Inflammatory macrophage treated with lipopolysaccharide for 4 hours (primary cell): ENCODE results near the gene CCDC93.

Experiments used
- DNase-seq: peaks from one replicate; pipeline ENCODE4 v3.0.0-alpha.2; 2020

CCDC93 gene

DNA sequence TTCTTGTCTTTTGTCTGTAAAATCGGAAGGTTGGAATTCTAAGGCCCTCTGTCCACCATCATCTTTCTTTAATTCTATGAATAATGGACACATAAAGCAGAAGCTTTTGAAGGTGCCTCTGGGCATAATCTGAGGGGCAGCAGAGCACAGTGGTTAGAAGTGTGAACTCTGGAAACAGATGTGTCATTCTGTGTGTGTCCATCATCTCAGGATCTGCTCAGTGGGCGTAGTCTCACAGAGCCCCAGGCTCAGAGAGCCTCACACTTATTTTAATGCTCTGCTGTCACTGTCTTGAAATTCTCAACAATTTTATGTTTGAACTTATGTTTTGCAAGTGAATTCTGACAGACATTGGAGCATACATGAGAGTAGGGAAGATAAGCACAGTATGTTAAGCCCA, 31.0 kb upstream of the CCDC93 start:
- DNase-seq: no peak

DNA sequence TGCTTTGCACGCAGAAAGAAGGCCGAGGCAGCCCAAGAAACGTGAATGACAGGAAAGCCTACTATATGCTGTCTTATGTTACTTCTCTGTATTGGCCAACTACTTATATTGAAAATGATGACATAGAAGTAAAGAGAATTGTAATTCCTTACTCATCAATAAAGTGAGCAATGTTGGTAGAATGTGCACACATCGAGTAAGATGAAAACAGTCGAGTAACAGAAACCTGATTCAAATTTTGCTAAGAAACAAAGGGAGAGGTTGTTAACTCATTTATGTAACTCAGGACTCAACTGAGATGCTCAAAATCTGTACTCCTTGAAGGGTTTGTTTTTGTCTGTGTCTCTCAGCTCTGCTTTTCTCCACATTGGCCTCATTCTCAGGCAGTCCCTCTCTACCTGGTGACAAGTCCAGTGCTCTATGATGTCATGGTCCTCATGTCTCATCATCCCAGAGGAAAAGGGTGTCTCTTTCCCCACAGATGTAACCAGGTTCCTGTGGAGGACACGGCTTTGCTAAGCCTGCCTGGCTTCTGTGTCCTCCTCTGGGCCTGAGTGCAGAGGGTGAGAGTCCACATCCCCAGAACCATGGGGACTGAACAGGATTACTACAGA, 30.3 kb upstream of the CCDC93 start:
- DNase-seq: no peak

DNA sequence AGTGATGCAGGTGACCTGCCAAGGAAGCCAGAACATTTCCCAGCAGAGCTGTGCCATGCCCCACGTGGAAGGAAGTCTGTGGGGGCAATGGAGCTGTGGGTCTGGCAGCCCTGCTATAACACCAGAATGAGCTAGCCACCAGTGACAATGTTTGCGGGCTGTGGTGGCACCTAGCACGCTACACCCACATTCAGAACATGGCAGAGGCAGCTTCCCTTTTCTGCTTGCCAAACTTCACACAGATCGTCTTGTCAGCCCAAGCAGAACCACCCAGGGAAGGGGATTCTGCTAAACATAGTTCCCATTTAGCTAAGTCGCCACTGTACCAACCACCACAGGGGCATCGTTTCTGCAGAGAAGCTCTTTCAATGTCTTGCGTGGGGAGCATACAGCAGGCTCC, 27.0 kb upstream of the CCDC93 start:
- peak; percentile 27 for DNase-seq

DNA sequence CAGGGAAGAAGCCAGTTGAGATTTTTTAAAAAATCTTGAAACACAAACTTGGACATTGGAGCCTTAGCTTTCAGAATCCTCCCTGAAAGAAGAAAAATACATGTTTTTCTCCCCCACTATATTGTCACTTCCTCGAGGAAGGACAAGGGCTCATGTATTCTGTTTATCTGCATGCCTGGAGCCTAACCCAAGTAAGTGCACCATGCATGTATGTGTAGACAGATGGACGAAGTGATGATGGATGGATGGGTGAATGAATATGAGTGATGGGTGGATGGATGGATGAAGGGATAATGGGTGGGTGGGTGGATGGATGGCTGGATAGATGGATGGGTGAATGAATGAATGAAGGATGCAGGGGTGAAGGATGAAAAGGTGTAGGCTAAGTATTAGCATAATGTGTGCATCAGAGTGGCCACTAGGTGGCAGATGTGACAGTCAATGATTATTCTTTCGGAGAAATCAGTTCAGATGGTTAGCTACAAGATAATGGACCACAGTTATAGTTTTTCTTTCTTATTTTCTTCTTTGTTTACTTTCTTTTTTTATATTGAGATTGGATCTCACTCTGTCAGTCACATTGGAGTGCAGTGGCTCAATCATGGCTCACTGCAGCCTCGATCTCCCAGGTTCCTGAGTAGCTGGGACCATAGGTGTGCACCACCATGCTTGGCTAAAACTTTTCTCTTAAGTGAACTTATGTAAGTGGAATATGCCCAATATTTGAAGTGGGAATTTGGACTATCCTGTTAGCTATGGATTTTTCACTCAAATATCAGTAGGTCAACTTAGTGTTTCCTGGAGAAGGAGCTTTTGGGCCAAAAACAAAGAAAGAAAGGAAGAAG, 18.5 kb upstream of the CCDC93 start:
- peak; percentile 47 for DNase-seq

DNA sequence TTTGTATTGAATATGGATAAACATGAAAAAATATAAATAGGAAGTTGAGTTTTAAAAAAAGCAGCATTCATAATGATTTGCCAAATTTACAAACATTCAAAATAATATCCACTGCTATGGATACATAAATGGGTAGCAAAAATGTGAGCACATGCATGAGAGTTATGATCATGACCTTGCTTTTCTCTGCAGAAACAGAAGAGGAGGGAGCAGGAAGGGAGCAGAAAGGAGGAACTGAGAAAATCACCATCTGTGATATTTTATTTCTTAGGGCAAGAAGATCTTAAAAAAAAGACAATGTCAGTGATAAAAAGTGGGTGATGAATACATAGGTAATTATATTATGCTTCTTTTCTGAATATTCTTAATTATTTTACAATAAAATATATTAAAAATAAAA, 17.7 kb upstream of the CCDC93 start:
- no peak for DNase-seq

DNA sequence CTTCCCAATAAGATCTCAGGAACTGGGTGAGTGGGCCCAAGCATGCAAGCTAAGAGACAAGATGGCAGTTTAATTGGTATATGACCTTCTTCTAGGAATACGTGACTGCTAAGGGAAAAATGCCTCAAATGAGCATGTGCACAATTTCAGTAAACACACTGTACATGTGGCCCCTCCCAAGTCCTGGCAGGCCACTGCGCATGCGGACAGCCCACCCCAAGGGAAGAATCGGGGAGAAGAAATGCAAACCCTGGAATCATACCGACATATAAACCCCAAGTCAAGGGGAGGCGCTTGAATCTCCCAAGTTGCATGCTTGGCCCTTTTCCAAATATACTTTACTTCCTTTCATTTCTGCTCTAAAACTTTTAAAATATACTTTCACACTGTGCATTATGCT, 15.2 kb upstream of the CCDC93 start:
- no peak for DNase-seq

DNA sequence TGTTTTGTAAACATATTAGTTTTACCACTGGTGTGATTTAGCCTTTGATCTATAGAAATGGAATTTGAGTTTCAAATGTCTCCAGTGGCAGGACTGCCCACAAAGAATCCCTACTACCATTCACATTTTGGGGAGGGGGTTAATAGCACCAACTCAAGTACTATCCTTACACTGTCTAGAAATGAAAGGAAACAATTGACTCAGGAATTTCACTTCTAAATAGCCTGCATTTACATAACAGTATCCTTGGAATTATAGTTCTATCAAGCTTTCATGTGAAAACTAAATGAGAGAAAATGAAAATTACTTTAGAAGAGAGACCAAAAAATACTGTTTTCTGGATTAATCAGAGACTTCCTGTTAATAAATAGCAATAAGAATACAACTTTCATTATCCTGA, 7.5 kb upstream of the CCDC93 start:
- no peak for DNase-seq

DNA sequence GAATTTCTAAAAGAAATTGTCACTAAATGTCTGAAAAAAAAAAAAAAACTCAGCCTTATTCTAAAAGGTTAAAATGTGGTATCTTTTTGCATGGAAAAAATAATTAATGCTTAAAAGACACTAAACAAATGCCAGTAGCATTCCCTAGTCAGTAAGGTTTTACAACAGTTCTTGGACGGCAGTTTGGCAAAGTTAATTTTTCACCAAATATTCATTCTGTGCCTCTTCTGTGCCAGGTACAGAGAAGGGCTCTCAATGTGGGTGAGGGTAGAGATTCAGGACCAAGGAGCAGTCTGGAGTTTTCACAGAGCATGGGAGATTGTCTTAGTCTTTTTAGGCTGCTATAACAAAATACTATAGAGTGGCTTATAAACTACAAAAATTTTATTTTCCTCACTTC, 6.0 kb upstream of the CCDC93 start:
- no peak for DNase-seq

DNA sequence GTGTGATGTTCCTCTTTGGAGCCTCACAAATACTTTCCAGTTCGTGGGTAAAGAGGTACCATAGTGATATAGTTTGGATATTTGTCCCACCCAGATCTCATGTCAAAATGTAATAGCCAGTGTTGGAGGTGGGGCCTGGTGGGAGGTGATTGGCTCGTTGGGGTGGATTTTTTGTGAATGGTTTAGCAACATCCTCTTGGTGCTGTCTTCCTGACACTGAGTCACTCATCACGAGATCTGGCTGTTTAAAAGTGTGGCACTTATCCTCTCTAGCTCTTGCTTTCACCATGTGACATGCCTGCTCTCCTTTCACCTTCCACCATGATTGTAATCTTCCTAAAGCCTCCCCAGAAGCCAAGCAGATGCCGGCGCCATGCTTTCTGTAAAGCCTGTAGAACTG, 3.0 kb upstream of the CCDC93 start:
- peak; percentile 93 for DNase-seq

DNA sequence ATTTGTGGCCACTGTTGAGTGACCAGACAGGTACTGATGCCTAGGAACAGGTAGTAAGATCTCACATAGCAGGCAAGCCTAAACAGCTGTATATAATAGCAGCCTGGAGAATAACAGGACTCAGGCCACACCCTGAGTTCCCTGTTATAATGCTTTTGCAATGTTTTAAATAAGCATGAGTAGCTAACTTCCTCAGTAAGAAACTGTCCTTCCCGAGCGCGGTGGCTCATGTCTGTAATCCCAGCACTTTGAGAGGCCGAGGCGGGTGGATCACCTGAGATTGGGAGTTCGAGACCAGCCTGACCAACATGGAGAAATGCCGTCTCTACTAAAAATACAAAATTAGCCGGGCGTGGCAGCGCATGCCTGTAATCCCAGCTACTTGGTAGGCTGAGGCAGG, 1.9 kb upstream of the CCDC93 start:
- DNase-seq: peak; percentile 82

DNA sequence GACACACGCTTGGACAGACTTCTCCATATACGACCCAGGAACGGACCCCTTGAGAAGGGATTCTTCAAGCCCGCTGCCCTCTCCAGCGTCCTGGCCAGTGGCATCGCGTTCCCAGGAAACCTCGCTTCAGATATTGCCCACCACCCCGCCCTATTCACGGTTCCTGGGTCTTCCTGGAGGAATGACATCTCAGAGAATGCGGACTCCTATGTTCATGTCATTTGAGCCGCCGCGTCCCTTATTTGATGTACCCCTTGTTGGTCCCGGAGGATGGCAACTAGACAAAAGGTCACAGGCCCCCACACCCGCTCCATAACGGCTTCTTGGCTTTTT, 588 bp upstream of the CCDC93 start:
- peak; percentile 27 for DNase-seq

DNA sequence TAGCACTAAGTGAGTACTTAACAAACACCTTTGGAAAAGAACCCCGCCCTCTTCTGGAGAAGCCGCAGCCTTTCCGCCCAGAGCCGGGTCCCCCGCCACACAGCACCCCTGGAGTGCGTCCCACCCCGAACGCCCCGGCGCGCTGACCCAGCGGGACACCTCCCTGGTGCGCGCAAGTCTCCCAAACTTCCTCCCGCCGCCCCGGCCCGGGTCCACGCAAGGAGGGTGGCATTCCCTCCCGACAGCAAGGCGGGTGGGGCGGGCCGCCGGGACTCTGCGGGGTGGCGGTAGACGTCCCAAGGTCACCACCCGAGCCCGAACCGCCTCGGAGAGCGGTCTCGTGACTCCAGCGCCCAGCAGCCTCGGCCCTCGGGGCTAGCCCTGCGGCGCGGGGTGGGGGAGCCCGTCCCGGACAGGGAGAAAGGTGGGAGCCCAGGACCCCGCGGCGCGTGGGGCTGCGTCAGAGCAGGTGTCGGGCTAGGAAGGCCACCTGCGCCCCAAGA, 598 bp downstream of the CCDC93 start:
- peak; percentile 48 for DNase-seq

DNA sequence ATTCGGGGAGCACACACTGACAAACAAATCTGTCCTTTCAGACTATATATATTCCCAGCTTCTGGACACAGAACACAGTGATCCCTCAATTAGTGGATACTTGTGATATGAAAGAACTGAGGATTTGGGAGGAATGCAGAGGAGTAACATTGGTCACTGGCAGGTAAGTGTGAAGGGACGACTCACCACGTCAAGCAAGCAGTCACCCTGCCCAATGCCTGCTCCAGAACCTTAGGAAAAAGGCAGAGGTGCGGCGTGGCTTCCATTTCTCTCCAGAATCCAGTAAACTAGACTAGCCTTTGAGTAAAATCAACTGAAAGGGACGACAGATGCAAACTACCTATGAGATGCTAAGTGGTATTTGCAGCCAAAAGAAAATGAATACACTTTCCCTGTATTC, 1.1 kb downstream of the CCDC93 start:
- no peak for DNase-seq

DNA sequence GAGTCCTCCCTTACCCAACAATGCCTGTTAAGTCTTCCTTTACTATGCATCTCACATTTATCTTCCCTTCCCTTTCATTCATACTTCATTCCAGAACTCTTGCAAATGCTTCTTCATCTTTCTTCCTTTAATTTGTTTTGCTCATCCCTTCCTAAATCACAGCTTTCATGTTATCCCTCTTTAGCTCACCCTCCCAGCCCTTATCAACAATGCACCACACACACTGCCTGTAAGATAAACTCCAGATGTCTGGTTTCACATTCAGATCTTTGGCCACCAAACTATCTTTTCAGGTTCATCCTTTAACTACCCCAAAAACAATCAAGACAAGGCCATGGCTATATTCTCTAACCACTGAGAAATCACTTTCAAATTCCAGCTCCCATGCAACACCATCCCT, 3.4 kb downstream of the CCDC93 start:
- no peak for DNase-seq

DNA sequence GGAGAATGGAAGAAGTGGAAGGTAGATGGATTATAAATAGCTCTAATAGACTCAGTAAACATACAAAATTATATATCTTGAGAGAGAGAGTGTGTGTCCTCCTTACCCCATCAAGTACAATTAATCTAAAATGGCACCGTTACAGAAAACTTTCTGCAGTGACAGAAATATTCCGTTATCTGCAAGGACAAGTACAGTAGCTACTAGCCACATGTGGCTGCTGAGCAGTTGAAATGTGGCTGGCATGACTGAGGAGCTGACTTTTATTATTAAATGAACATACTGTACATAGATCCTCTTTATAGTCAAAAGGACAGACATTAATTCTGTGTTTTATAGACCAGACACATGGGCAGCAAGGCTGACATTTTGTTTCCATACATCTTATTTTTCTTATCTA, 7.0 kb downstream of the CCDC93 start:
- DNase-seq: no peak

DNA sequence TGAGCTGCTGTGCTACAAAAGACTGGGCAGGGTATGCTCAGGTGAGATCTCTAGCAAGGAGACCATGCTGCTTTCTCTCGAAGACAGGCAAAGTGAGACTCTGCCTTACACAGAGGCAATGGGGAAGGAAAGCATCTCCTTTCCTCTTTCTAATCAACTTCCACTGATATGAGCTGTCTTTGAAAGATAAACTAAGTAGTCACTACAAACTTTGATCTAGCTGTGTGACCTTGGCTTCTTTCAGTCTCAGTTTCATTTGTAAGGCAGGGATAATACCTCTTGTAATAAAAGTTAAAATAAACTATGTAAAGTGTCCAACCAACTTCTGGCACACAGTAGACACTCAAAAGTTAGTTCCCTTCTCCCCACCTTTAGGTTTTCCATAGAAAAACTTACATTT, 7.5 kb downstream of the CCDC93 start:
- no peak for DNase-seq

DNA sequence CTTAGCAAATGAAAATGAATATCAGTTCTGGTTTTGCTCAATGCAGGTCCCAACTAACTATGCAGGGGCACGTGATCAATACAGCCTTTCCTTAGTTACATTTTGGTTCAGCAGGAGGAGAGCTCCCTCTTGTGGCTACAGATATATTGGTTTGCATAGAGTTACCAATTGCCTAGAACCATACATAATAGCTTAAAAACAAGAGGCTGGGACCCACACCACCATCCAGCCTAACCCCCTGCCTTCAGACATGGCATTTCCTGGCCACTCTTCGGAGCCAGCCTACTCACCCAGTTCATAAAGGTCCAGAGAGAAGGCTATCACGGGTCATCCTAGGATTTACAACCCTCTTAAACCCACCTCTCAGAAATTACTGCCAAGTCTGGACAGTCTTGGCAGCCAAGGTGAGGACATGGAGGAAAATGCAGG, 10.5 kb downstream of the CCDC93 start:
- DNase-seq: peak; percentile 81

DNA sequence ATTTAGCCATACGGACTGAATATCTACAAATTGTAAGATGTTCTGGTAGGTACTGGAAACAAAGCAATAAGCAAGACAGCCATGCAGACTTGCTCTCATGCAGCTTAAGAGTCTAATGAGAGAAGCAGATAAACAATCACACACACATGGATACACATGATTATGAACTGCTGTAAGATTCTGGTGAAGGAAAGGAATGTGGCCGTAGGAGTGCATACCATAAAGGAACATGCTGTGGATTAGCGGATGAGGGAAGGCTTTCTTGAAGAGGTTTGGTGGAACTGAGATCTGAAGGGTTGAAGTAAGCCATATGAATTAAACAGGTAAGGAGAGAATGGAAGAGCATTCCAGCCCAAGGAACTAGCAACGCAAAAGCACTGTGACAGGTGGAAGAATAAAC, 13.8 kb downstream of the CCDC93 start:
- no peak for DNase-seq

DNA sequence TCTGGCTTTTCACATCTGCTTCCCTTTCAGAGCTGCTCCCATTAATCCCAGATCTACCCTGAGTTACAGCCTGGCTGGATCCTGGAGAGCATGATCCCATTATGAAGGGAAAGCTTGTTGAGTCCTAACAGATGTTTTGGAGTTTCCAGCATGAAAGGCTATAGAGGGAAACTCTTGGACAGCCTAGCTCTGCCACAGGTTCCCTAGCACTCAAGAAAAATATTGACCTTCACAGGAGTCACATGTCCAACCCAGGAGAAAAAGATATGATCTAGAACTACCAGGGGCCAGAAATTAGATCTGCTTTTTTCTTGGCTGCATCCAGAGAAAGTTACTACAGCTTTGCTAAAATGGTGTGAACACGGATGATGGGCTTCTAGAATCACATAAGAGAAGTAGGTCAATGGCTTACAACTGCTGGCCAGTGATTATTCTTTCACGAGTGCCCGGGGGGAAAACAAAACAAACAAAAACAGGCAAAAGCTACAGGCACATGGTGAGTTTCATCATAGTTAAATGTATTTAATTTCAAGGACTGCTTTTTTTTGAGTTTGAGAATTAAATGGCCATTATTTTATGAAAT, 15.9 kb downstream of the CCDC93 start:
- no peak for DNase-seq

DNA sequence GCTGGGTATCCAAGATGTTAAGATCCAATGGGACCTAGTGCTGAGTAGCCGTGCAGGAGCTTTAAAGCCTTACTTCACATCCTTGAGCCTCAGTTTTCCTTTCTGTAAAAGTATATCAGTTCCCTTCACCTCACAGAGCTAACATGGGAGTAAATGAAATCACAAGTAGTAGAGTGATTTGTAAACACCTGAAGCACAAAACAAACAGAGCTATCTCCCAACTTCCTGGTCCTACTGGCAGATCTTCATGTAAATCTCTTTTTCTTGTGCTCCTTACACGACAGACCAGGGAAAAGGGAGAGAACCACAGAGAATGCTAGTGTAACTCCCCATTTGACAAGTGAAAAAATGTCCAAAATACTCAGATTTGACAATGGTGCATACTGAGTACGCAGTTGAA, 17.3 kb downstream of the CCDC93 start:
- DNase-seq: no peak

DNA sequence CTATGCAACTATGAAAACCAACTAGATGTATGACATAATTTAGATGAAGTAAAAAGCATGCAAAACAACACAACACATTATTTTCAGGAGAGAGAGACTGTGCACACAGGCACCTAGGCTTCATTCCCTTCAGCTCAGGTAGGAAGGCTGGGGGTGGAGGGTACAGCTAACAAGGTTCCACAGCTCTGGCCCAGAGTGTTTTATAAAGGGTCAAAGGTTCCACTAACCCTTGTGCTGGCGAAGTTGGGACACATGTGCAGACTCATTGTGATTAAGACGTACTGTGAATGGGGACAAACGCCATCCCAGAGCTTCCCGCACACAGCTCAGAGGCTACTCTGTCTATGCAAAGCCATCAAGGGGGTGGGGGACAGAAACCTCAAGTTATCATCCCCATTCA, 19.1 kb downstream of the CCDC93 start:
- no peak for DNase-seq

DNA sequence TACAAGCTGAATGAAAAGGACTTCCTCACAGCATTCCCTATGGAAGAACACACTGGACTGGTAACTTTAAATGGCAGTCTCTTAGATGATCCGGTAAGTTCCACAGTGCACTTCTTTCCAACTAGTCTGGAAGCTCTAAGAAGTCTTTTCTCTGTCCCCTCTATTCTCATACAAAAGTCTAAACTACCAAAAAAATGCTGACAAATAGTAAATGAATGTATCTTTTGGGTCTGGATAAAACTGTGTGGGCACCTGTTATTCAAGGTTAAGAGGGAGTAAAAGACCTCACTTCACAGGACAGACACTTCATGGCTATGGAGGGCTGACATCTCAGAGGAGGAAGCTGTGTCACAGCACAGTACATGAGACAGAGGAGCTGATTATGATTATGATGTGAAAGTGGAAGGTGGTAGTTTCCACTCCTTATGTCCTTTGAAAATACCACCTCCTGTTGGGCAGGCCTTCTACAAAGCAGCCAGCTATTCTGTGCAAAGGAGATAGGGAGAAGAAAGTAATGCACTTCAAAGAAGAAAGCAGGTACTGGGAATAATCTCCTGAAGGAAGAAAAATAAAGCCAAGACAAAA, 23.9 kb downstream of the CCDC93 start:
- no peak for DNase-seq

DNA sequence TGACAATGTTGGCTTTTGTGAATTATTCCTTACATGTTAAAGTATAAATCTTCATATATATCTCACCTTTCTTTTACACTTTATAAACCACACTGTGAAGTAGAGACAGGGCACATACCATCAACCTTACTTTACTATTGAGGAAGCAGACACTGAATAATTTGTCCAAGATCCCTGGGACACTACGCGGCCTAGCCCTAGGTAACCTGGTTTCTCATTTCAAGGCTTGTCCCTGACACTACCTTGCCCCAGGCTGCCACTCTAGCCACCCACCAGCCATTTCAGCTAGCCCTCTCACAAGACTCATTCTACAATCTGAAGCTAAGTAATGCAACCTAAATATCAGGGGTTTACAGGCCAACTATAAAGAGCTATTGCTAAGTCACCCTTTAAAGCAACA, 26.7 kb downstream of the CCDC93 start:
- no peak for DNase-seq

DNA sequence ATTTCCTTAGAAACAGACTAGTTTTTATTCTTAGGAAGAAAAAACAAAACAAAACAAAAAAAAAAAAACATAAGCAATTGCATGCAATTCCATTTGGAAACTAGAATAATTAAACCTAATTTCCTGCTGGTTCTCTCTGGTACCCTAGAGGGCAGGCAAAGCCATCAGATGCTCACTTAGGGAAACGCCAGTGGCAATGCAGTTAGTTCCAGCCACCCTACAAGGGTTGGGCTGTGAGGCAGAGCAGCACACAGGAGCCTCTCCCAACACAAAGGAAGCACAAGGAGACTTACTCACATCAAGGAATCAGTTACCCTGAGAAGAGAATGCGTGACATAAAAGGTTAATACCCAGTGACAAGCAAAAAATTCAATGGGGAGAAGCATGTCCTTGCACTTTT, 28.8 kb downstream of the CCDC93 start:
- no peak for DNase-seq
